ENCODE measurements around the gene ETNK2. TPM values are rescaled to one million over a fixed set of nuclear protein-coding genes. Genes with fewer than 3 reads are reported as not detected.

The ETNK2 gene
- total and polyA plus RNA-seq, 2 of the 13 experiments (the other 11 are each of a cell fraction or from before 2014, with no cell fraction given): 15.5 to 42.8 TPM

DNA sequence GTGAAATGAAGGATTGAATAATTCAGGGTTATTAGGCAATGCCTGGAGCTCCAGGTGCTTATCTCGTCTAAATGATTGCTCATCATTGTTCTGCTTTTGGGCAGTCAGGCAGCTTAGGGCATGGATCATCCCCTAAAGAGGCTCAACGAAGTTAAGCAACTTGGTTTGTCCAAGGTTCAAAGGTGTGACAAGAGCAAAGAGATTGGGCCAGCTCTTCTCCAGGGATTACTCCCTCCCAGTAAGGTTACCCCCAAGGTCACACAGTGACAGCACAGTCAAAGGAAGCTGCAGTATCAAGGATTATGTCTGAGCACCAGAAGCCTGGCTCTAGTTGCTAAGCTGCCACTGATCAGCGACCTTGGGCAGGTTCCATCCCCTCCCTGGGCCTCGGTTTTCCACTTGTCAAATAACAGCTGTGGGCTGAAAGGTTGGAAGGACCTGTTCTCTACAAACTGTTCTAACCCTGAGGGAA is 6.8 kb downstream of the ETNK2 start (continued):
- TF ChIP-seq, protein P1, sequence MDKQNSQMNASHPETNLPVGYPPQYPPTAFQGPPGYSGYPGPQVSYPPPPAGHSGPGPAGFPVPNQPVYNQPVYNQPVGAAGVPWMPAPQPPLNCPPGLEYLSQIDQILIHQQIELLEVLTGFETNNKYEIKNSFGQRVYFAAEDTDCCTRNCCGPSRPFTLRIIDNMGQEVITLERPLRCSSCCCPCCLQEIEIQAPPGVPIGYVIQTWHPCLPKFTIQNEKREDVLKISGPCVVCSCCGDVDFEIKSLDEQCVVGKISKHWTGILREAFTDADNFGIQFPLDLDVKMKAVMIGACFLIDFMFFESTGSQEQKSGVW (CRISPR knock-in tag; IDR thresholded peaks at IDR 0.05; ENCODE audit: borderline replicate concordance): no peak
- peak; percentile 48; the same call in 1 of the 2 replicates for TF ChIP-seq ZNF556 (CRISPR knock-in tag; IDR thresholded peaks at IDR 0.05; ENCODE audit: borderline replicate concordance)
- no peak for TF ChIP-seq SAFB2 (CRISPR knock-in tag; IDR thresholded peaks at IDR 0.05; ENCODE audit: borderline replicate concordance, low read depth)
- TF ChIP-seq, protein P2, sequence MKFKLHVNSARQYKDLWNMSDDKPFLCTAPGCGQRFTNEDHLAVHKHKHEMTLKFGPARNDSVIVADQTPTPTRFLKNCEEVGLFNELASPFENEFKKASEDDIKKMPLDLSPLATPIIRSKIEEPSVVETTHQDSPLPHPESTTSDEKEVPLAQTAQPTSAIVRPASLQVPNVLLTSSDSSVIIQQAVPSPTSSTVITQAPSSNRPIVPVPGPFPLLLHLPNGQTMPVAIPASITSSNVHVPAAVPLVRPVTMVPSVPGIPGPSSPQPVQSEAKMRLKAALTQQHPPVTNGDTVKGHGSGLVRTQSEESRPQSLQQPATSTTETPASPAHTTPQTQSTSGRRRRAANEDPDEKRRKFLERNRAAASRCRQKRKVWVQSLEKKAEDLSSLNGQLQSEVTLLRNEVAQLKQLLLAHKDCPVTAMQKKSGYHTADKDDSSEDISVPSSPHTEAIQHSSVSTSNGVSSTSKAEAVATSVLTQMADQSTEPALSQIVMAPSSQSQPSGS (CRISPR knock-in tag; IDR thresholded peaks at IDR 0.05): peak; percentile 93
- TF ChIP-seq ZNF780A (CRISPR knock-in tag; IDR thresholded peaks at IDR 0.05): no peak
- TF ChIP-seq, protein P3, sequence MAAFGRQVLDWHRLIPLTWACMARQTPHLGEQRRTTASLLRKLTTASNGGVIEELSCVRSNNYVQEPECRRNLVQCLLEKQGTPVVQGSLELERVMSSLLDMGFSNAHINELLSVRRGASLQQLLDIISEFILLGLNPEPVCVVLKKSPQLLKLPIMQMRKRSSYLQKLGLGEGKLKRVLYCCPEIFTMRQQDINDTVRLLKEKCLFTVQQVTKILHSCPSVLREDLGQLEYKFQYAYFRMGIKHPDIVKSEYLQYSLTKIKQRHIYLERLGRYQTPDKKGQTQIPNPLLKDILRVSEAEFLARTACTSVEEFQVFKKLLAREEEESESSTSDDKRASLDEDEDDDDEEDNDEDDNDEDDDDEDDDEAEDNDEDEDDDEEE (CRISPR knock-in tag; IDR thresholded peaks at IDR 0.05): no peak
- no peak for TF ChIP-seq TCF12 (IDR thresholded peaks at IDR 0.05)
- TF ChIP-seq TCF12 (CRISPR knock-in tag; IDR thresholded peaks at IDR 0.05): no peak
- TF ChIP-seq, protein P4, sequence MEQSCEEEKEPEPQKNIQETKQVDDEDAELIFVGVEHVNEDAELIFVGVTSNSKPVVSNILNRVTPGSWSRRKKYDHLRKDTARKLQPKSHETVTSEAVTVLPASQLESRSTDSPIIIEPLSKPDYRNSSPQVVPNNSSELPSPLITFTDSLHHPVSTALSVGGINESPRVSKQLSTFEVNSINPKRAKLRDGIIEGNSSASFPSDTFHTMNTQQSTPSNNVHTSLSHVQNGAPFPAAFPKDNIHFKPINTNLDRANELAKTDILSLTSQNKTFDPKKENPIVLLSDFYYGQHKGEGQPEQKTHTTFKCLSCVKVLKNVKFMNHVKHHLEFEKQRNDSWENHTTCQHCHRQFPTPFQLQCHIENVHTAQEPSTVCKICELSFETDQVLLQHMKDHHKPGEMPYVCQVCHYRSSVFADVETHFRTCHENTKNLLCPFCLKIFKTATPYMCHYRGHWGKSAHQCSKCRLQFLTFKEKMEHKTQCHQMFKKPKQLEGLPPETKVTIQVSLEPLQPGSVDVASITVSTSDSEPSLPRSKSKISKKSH (CRISPR knock-in tag; IDR thresholded peaks at IDR 0.05; ENCODE audit: borderline replicate concordance): no peak
- TF ChIP-seq IKZF4 (CRISPR knock-in tag; IDR thresholded peaks at IDR 0.05; ENCODE audit: borderline replicate concordance, low read depth, not compliant biosample characterization): no peak
- TF ChIP-seq, protein P5, sequence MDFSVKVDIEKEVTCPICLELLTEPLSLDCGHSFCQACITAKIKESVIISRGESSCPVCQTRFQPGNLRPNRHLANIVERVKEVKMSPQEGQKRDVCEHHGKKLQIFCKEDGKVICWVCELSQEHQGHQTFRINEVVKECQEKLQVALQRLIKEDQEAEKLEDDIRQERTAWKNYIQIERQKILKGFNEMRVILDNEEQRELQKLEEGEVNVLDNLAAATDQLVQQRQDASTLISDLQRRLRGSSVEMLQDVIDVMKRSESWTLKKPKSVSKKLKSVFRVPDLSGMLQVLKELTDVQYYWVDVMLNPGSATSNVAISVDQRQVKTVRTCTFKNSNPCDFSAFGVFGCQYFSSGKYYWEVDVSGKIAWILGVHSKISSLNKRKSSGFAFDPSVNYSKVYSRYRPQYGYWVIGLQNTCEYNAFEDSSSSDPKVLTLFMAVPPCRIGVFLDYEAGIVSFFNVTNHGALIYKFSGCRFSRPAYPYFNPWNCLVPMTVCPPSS (IDR thresholded peaks at IDR 0.05): no peak
- TF ChIP-seq PHB2 (IDR thresholded peaks at IDR 0.05; ENCODE audit: partially characterized antibody): no peak
- TF ChIP-seq, protein P6, sequence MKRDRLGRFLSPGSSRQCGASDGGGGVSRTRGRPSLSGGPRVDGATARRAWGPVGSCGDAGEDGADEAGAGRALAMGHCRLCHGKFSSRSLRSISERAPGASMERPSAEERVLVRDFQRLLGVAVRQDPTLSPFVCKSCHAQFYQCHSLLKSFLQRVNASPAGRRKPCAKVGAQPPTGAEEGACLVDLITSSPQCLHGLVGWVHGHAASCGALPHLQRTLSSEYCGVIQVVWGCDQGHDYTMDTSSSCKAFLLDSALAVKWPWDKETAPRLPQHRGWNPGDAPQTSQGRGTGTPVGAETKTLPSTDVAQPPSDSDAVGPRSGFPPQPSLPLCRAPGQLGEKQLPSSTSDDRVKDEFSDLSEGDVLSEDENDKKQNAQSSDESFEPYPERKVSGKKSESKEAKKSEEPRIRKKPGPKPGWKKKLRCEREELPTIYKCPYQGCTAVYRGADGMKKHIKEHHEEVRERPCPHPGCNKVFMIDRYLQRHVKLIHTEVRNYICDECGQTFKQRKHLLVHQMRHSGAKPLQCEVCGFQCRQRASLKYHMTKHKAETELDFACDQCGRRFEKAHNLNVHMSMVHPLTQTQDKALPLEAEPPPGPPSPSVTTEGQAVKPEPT (CRISPR knock-in tag; IDR thresholded peaks at IDR 0.05; ENCODE audit: low read depth): no peak
- no peak for TF ChIP-seq SNAPC2 (CRISPR knock-in tag; IDR thresholded peaks at IDR 0.05)
- peak; percentile 98 for TF ChIP-seq HNF4G (IDR thresholded peaks at IDR 0.05; ENCODE audit: borderline replicate concordance, low read depth, low read length)
- TF ChIP-seq HNF4G (CRISPR knock-in tag; IDR thresholded peaks at IDR 0.05; ENCODE audit: borderline replicate concordance, low read depth): peak; percentile 92
- TF ChIP-seq GFI1 (CRISPR knock-in tag; IDR thresholded peaks at IDR 0.05; ENCODE audit: borderline replicate concordance): peak; percentile 81
- TF ChIP-seq, protein P7, sequence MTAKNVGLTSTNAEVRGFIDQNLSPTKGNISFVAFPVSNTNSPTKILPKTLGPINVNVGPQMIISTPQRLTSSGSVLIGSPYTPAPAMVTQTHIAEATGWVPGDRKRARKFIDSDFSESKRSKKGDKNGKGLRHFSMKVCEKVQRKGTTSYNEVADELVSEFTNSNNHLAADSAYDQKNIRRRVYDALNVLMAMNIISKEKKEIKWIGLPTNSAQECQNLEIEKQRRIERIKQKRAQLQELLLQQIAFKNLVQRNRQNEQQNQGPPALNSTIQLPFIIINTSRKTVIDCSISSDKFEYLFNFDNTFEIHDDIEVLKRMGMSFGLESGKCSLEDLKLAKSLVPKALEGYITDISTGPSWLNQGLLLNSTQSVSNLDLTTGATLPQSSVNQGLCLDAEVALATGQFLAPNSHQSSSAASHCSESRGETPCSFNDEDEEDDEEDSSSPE (CRISPR knock-in tag; IDR thresholded peaks at IDR 0.05): peak; percentile 58; the same call in 1 of the 2 replicates
- TF ChIP-seq SRY (CRISPR knock-in tag; IDR thresholded peaks at IDR 0.05): no peak
- TF ChIP-seq REPIN1 (CRISPR knock-in tag; IDR thresholded peaks at IDR 0.05; ENCODE audit: borderline replicate concordance, low read depth): peak; percentile 90
- TF ChIP-seq ZNF430 (CRISPR knock-in tag; IDR thresholded peaks at IDR 0.05): no peak
